Psoas muscle (tissue), 8 donors: Measurements from ENCODE around the gene GPS1. TPM values are rescaled to one million over a fixed set of nuclear protein-coding genes. Genes with fewer than 3 reads are reported as not detected.
A peak's percentile ranks its signal among the peaks of the same experiment; 100 is the strongest.

Experiments used
- ATAC-seq, 4 donors: fragments of 200-7000 bp; cut with Tn5 transposase; one replicate each; pipeline ENCODE4 v1.9.1; 2020; ENCODE audit warnings: moderate library complexity in 3 of 4, mild to moderate bottlenecking in 2 of 4
- DNase-seq, 2 donors: peaks; one replicate each; pipeline ENCODE4 v3.0.0-alpha.2; 2020
- H3K27ac ChIP-seq: fragments of 200-600 bp; one replicate; pipeline ENCODE4 v1.8.0; 2022
- H3K27me3 ChIP-seq, 3 donors: fragments of 200-600 bp in 1 of 3; one replicate each; pipeline versions ENCODE4 v1.6.1 to v1.8.0; 2013 to 2022; ENCODE audit warnings: low read length in 2 of 3, mild to moderate bottlenecking in 2 of 3, moderate library complexity in 1 of 3; ENCODE audit not compliant: insufficient read depth in 3 of 3
- H3K36me3 ChIP-seq, 2 donors: fragments of 200-600 bp in 1 of 2; one replicate each; pipeline versions ENCODE4 v1.6.1 to v1.8.0; 2013 to 2022; ENCODE audit warnings: low read depth in 1 of 2, mild to moderate bottlenecking in 1 of 2, moderate library complexity in 1 of 2; ENCODE audit not compliant: insufficient read depth in 1 of 2
- H3K4me1 ChIP-seq: fragments of 200-600 bp; one replicate; pipeline ENCODE4 v1.8.0; 2022
- H3K4me3 ChIP-seq: fragments of 200-600 bp; one replicate; pipeline ENCODE4 v1.8.0; 2022; ENCODE audit warnings: mild to moderate bottlenecking
- H3K9me3 ChIP-seq: fragments of 200-600 bp; one replicate; pipeline ENCODE4 v1.8.0; 2022
- whole genome bisulfite sequencing, 3 donors: extraction: QIAGEN DNeasy Blood & Tissue Kit; methylation state at CpG; one replicate each; pipeline versions ENCODE4 v1.1.6 to v1.1.7; 2013; 5-methylcytosine and 5-hydroxymethylcytosine counted together
- intact Hi-C, 2 donors: fragments of 100-400 bp; cut with DNase I; formaldehyde crosslinking; loops; one replicate each; pipeline versions ENCODE4 v1.11.0 to v1.14.2; 2022
- polyA plus RNA-seq, 3 donors: library from polyadenylated mRNA; stranded (reverse); fragments of 200-250 nt; gene quantifications; one replicate each; pipeline ENCODE4 v1.2.3, GENCODE V29; 2013
- total RNA-seq, 4 donors: library from RNA; stranded (reverse); fragmentation: NEBNext Ultra II Directional in 2 of 4; extraction: Animal tissue kit (Norgen Biotek cat#: 25700) in 2 of 4; gene quantifications; one replicate each; pipeline versions ENCODE4 v1.2.1 to v1.2.4, GENCODE V29; 2021 to 2023
- TF ChIP-seq, protein P1 (sequence below): fragments of 200-600 bp; IDR thresholded peaks from one replicate; pipeline ENCODE4 v1.8.0; 2022; ENCODE audit warnings: antibody characterized with exemption
- donor health status: healthy with polysubstance abuse.
- donor health status: DM: no; HTN: no; CAD: no; lungs with moderate emphysema.
- donor health status: Bipolar disorder and iron deficiency.
- donor health status: healthy.
- donor health status: DM: yes; HTN: yes; CAD: no.
- donor health status: DM: no; HTN: no; CAD: no.
- donor health status: DM: no; HTN: no; CAD: no.
- donor health status: DM: yes; HTN: yes; CAD: no.

The GPS1 gene
- total and polyA plus RNA-seq, 7 donors = 87.1 to 114 (median 104) TPM

DNA sequence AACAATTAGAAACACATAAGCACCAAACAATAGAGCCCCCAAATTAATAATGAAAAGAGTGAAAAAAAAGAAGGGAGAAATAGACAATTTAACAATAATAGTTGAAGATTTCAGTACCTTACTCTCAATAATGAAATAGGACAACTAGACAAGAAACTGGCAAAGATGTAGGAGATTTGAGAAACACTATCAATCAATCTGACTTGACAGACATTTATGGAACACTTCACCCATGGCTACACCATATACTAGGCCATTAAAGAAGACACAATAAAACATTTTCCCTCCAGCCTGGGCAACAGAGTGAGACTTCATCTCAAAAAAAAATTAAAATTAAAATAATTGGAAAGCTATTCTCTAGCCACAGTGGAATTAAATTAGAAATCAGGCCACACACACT is 18.9 kb downstream of the GPS1 start:
- Histone ChIP-seq H3K4me3 (no peak overlapping the region), H3K4me1 (no peaks in the 10 kb centered on the region), H3K27ac (no peak overlapping the region), H3K36me3 (no peaks in the 10 kb centered on the region), H3K9me3 (no peaks in the 10 kb centered on the region), H3K27me3 (no peaks in the 10 kb centered on the region)
- no peak for DNase-seq
- TF ChIP-seq, protein P1, sequence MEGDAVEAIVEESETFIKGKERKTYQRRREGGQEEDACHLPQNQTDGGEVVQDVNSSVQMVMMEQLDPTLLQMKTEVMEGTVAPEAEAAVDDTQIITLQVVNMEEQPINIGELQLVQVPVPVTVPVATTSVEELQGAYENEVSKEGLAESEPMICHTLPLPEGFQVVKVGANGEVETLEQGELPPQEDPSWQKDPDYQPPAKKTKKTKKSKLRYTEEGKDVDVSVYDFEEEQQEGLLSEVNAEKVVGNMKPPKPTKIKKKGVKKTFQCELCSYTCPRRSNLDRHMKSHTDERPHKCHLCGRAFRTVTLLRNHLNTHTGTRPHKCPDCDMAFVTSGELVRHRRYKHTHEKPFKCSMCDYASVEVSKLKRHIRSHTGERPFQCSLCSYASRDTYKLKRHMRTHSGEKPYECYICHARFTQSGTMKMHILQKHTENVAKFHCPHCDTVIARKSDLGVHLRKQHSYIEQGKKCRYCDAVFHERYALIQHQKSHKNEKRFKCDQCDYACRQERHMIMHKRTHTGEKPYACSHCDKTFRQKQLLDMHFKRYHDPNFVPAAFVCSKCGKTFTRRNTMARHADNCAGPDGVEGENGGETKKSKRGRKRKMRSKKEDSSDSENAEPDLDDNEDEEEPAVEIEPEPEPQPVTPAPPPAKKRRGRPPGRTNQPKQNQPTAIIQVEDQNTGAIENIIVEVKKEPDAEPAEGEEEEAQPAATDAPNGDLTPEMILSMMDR = no peak
- intact Hi-C loops = no loop called here
- ATAC-seq = no peak

DNA sequence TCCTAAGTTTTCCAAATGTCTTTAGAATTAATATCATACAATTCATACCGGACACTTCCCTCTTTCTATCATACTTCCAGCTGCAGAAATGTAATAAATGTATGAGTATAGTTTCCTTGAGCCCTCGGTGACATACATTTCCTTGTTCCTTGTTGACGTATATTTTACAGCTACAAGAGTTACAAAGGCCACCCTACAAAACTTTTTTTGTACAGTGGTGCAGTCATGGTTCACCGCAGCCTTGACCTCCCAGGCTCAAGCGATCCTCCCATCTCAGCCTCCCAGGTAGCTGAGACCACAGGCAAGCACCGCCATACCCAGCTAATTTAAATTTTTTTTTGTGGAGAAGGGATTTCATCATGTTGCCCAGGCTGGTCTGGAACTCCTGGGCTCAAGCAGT is 21.1 kb downstream of the GPS1 start:
- DNase-seq (peak in 1 of 2 donors; percentile 8), ATAC-seq (no peak)
- no peak overlapping the region for H3K4me3 ChIP-seq
- 79 to 84% (median 79%) methylated on average over 6 of the region's 6 CpGs for WGBS, 3 donors
- intact Hi-C loops = loop anchor here in 1 of 2 donors (2.0 kb wide), 1 partner anchor 26 kb away; no protein-coding TSS in a partner anchor
- H3K27me3 ChIP-seq = no peaks in the 10 kb centered on the region
- TF ChIP-seq, protein P1 = no peak
- no peak overlapping the region for H3K27ac ChIP-seq
- no peaks in the 10 kb centered on the region for H3K4me1 ChIP-seq
- H3K36me3 ChIP-seq = no peaks in the 10 kb centered on the region
- H3K9me3 ChIP-seq = no peaks in the 10 kb centered on the region

DNA sequence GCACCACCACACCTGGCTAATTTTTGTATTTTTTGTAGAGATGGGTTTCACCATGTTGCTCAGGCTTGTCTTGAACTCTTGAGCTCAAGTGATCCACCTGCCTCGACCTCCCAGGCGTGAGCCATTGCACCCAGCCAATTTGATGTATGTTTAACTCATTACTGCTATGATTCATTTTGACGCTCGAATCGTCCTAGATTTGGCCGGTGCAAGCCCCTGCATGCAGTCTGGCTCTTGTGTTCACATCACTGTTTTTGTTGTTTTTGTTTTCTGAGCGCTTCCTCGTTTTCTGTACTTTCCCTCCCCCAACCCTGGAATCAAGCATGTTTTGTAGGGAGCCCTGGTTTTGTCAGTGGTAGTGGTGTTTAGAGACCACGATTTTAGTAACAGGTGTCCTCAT is 21.7 kb downstream of the GPS1 start:
- Histone ChIP-seq H3K27me3 (no peaks in the 10 kb centered on the region), H3K9me3 (no peaks in the 10 kb centered on the region), H3K27ac (no peak overlapping the region), H3K4me3 (no peak overlapping the region), H3K4me1 (no peaks in the 10 kb centered on the region), H3K36me3 (no peaks in the 10 kb centered on the region)
- TF ChIP-seq, protein P1 = no peak
- ATAC-seq (no peak), DNase-seq (peak in 1 of 2 donors; percentile 25)
- intact Hi-C loops = loop anchor here in 1 of 2 donors (2.0 kb wide), 1 partner anchor 27 kb away; no protein-coding TSS in a partner anchor
- 73 to 84% (median 77%) methylated on average over 9 of the region's 9 CpGs for WGBS, 3 donors

DNA sequence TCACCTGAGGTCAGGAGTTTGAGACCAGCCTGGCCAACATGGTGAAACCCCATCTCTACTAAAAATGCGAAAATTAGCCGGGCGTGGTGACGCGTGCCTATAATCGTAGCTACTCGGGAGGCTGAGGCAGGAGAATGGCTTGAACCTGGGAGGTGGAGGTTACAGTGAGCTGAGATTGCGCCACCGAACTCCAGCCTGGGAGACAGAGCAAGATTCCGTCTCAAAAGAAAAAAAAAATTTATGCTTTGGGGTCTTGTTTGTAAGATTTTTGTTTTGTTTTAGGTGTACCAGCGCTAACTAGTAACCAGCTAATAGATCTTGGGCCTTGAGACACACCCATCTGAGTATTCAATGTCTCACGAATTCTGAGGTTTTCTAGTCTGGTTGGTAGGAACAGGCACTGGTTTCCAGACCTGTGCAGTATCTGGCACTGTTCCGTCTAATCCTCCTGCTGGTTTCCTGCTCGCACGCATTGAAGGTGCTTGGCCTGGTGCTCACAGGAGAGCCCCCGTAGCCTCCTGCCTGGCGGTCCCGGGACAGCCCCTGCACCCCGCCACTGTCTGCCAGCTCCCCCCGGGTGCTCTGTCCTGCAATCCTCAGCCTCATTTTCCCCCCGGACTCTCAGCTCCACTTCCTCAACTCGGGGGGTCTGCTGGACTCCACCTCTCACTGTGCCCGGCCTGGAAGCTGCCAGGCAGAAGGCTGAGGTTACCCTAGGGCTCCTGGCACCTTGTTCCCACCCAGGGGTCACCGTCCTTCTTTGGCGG is 24.5 kb downstream of the GPS1 start:
- 81 to 83% (median 82%) methylated on average over 25 of the region's 25 CpGs for WGBS, 3 donors
- Histone ChIP-seq H3K4me1 (no peaks in the 10 kb centered on the region), H3K27me3 (no peaks in the 10 kb centered on the region), H3K9me3 (no peaks in the 10 kb centered on the region), H3K4me3 (no peak overlapping the region), H3K36me3 (peaks cover 0 to 23% of the 10 kb centered on the region in 2 donors), H3K27ac (no peak overlapping the region)
- DNase-seq (peak in 1 of 2 donors; percentile 24), ATAC-seq (no peak)
- TF ChIP-seq, protein P1 = no peak
- intact Hi-C loops = no loop called here
